ENCODE results near the gene HOMER2. TPM values are rescaled to one million over a fixed set of nuclear protein-coding genes. Genes with fewer than 3 reads are reported as not detected.

HOMER2 gene
- total RNA-seq, 2 experiments from 2014 or later: 5.6 TPM

GRCh38 chr15:82833362-82833682 is 119.2 kb downstream of the HOMER2 start:
- no peak overlapping the region for H3K4me3 ChIP-seq (ENCODE audit: low read depth, low read length, poor library complexity, severe bottlenecking)
- no peaks in the 10 kb centered on the region for H3K9me2 ChIP-seq (ENCODE audit: insufficient read depth, low read length)
- H3K4me2 ChIP-seq (ENCODE audit: low read length): no peak overlapping the region
- no peaks in the 10 kb centered on the region for H3K9me3 ChIP-seq (ENCODE audit: low read length)
- no peak overlapping the region for H3K27ac ChIP-seq (ENCODE audit: low read depth, low read length, poor library complexity, severe bottlenecking)
- POLR2A ChIA-PET: interaction anchor here (1.3 kb wide), 1 partner anchor 9 kb away, joined by 6 read pairs; no protein-coding TSS in a partner anchor
- no peaks in the 10 kb centered on the region for H3K79me2 ChIP-seq (ENCODE audit: insufficient read depth, low read depth, low read length)
- H4K20me1 ChIP-seq (ENCODE audit: insufficient read depth, low read length): no peaks in the 10 kb centered on the region
- no peaks in the 10 kb centered on the region for H3K4me1 ChIP-seq (ENCODE audit: insufficient read depth, low read length, poor library complexity, severe bottlenecking)
- TF ChIP-seq CTCF (conservative IDR thresholded peaks at IDR 0.05; ENCODE audit: low read length) (no peak), EZH2phosphoT487 (IDR thresholded peaks at IDR 0.05; ENCODE audit: borderline replicate concordance, low read depth, low read length) (no peak)
- intact Hi-C loops (cut with micrococcal nuclease; ENCODE audit: unreplicated experiment): loop anchor here (5.0 kb wide), 1 partner anchor 81 kb away; no protein-coding TSS in a partner anchor
- BruUV-seq (replicated peaks): no TSS peak
- CTCF ChIA-PET (ENCODE audit: unreplicated experiment): interaction anchor here (0.7 kb wide), 1 partner anchor 91 kb away, joined by 3 read pairs; no protein-coding TSS in a partner anchor
- DNase-seq (ENCODE audit: low spot score): no peak
- peaks cover 97% of the 10 kb centered on the region for H3K36me3 ChIP-seq (ENCODE audit: insufficient read depth, low read length)
- H2AFZ ChIP-seq (ENCODE audit: low read length): no peak overlapping the region

- ChIA-PET POLR2A (interaction anchor here (0.6 to 1.3 kb wide), 2 partner anchors 9 to 1583 kb away, joined by 3 to 6 read pairs; no protein-coding TSS in a partner anchor), CTCF (ENCODE audit: unreplicated experiment) (no interaction called here)
- no peak overlapping the region for H2AFZ ChIP-seq (ENCODE audit: low read length)
- H3K27ac ChIP-seq (ENCODE audit: low read depth, low read length, poor library complexity, severe bottlenecking): no peak overlapping the region
- H3K79me2 ChIP-seq (ENCODE audit: insufficient read depth, low read depth, low read length): no peaks in the 10 kb centered on the region
- no peaks in the 10 kb centered on the region for H3K4me1 ChIP-seq (ENCODE audit: insufficient read depth, low read length, poor library complexity, severe bottlenecking)
- DNase-seq (ENCODE audit: low spot score): no peak
- intact Hi-C loops (cut with micrococcal nuclease; ENCODE audit: unreplicated experiment): loop anchor here (5.0 kb wide), 1 partner anchor 80 kb away; no protein-coding TSS in a partner anchor
- no peaks in the 10 kb centered on the region for H3K9me2 ChIP-seq (ENCODE audit: insufficient read depth, low read length)
- H4K20me1 ChIP-seq (ENCODE audit: insufficient read depth, low read length): no peaks in the 10 kb centered on the region
- no TSS peak for BruUV-seq (replicated peaks)
- no peak for TF ChIP-seq CTCF (conservative IDR thresholded peaks at IDR 0.05; ENCODE audit: low read length)
- TF ChIP-seq EZH2phosphoT487 (IDR thresholded peaks at IDR 0.05; ENCODE audit: borderline replicate concordance, low read depth, low read length): no peak
- H3K4me3 ChIP-seq (ENCODE audit: low read depth, low read length, poor library complexity, severe bottlenecking): no peak overlapping the region
- no peak overlapping the region for H3K4me2 ChIP-seq (ENCODE audit: low read length)
- peaks cover 97% of the 10 kb centered on the region for H3K36me3 ChIP-seq (ENCODE audit: insufficient read depth, low read length)
- no peaks in the 10 kb centered on the region for H3K9me3 ChIP-seq (ENCODE audit: low read length)
These were observed 119.7 kb downstream of the HOMER2 start for GRCh38 chr15:82832601-82833361.
